Activated CD4-positive, alpha-beta T cell treated with anti-CD3 and anti-CD28 coated beads for 1 hour (primary cell): ENCODE measurements around the gene ACTBL2.
"Not testable (repeated sequence)": the region's sequence is repeated elsewhere in the genome, so short reads cannot be mapped to it uniquely, and the experiment has no call there.

Experiments used
- DNase-seq: peaks from one replicate; pipeline ENCODE4 v3.0.0-alpha.2; 2020

ACTBL2 gene

GRCh38 chr5:57494104-57495098 is 11.8 kb upstream of the ACTBL2 start:
- no peak for DNase-seq

GRCh38 chr5:57493034-57493433 is 10.4 kb upstream of the ACTBL2 start:
- DNase-seq: no peak

GRCh38 chr5:57492632-57493031 is 10.0 kb upstream of the ACTBL2 start:
- DNase-seq: no peak

GRCh38 chr5:57491369-57491965 is 8.9 kb upstream of the ACTBL2 start:
- DNase-seq: no peak

- no peak for DNase-seq
Observed at GRCh38 chr5:57488215-57488955, 5.8 kb upstream of the ACTBL2 start.

- DNase-seq: no peak
Observed at GRCh38 chr5:57486027-57486602, 3.5 kb upstream of the ACTBL2 start.

- DNase-seq: no peak
Observed at GRCh38 chr5:57478826-57479225, 3.8 kb downstream of the ACTBL2 start.

GRCh38 chr5:57476601-57477056 is 6.0 kb downstream of the ACTBL2 start:
- DNase-seq: no peak

GRCh38 chr5:57470339-57470738 is 12.3 kb downstream of the ACTBL2 start:
- no peak for DNase-seq

GRCh38 chr5:57468481-57469163 is 14.0 kb downstream of the ACTBL2 start:
- DNase-seq: no peak

- no peak for DNase-seq
Observed at GRCh38 chr5:57466544-57466943, 16.1 kb downstream of the ACTBL2 start.

GRCh38 chr5:57460056-57460455 is 22.6 kb downstream of the ACTBL2 start:
- DNase-seq: not testable (repeated sequence)

GRCh38 chr5:57458443-57458842 is 24.2 kb downstream of the ACTBL2 start:
- DNase-seq: no peak

GRCh38 chr5:57456531-57457135 is 26.0 kb downstream of the ACTBL2 start:
- no peak for DNase-seq

- DNase-seq: no peak
Observed at GRCh38 chr5:57455511-57456455, 26.8 kb downstream of the ACTBL2 start.

GRCh38 chr5:57454896-57455295 is 27.7 kb downstream of the ACTBL2 start:
- DNase-seq: no peak

GRCh38 chr5:57453728-57454127 is 28.9 kb downstream of the ACTBL2 start:
- DNase-seq: no peak

GRCh38 chr5:57452885-57453284 is 29.7 kb downstream of the ACTBL2 start:
- DNase-seq: no peak

- DNase-seq: no peak
Observed at GRCh38 chr5:57450991-57451876, 31.4 kb downstream of the ACTBL2 start.

GRCh38 chr5:57448751-57449150 is 33.9 kb downstream of the ACTBL2 start:
- no peak for DNase-seq
